Astrocyte of the spinal cord (primary cell): Measurements from ENCODE around the gene PELI2.

Experiments used
- DNase-seq: peaks from one replicate; pipeline ENCODE4 v3.0.0; 2011; ENCODE audit warnings: low read depth, low spot score
- H3K4me3 ChIP-seq: 2 replicates; pipeline ENCODE4 v1.5.1; 2011; ENCODE audit warnings: low read depth, mild to moderate bottlenecking, low read length, moderate library complexity
- CTCF ChIP-seq: IDR thresholded peaks from 2 replicates; pipeline ENCODE4 v1.5.1; 2012; ENCODE audit warnings: low read depth, mild to moderate bottlenecking, low read length, inconsistent platforms
- in situ Hi-C: cut with HindIII; loops from 2 replicates; pipeline ENCODE4 v1.10.0; 2017; ENCODE audit warnings: low sequenced_read_pairs

PELI2 gene

GRCh38 chr14:56290195-56290594, 172.0 kb downstream of the PELI2 start:
- in situ Hi-C loops, result no loop called here
- H3K4me3 ChIP-seq, result no peak overlapping the region
- DNase-seq, result no peak
- TF ChIP-seq CTCF, result no peak

- TF ChIP-seq CTCF, result no peak
- no peak overlapping the region for H3K4me3 ChIP-seq
- no peak for DNase-seq
- in situ Hi-C loops, result no loop called here
Measured at GRCh38 chr14:56292970-56293369, 174.8 kb downstream of the PELI2 start.

GRCh38 chr14:56293506-56293905, 175.3 kb downstream of the PELI2 start:
- in situ Hi-C loops, result no loop called here
- DNase-seq, result no peak
- no peak for TF ChIP-seq CTCF
- H3K4me3 ChIP-seq, result no peak overlapping the region

GRCh38 chr14:56294128-56294527, 175.9 kb downstream of the PELI2 start:
- in situ Hi-C loops, result no loop called here
- no peak overlapping the region for H3K4me3 ChIP-seq
- no peak for DNase-seq
- TF ChIP-seq CTCF, result no peak

GRCh38 chr14:56295743-56296142, 177.5 kb downstream of the PELI2 start:
- TF ChIP-seq CTCF, result no peak
- H3K4me3 ChIP-seq, result no peak overlapping the region
- in situ Hi-C loops, result no loop called here
- DNase-seq, result no peak

GRCh38 chr14:56297449-56297848, 179.2 kb downstream of the PELI2 start:
- in situ Hi-C loops, result no loop called here
- no peak for DNase-seq
- no peak overlapping the region for H3K4me3 ChIP-seq
- no peak for TF ChIP-seq CTCF
